Large intestine (tissue), 3 donors: Measurements from ENCODE around the gene CHRNA1. TPM values are rescaled to one million over a fixed set of nuclear protein-coding genes. Genes with fewer than 3 reads are reported as not detected.

Source experiments
- DNase-seq, 2 donors: peaks; one replicate each; pipeline versions ENCODE4 v3.0.0 to v3.0.0-alpha.2; 2013
- H3K27ac ChIP-seq: one replicate; pipeline ENCODE4 v1.5.1; 2013; ENCODE audit warnings: low read length
- H3K27me3 ChIP-seq: 2 replicates; pipeline ENCODE4 v1.6.1; 2013; ENCODE audit warnings: low read length; ENCODE audit not compliant: control insufficient read depth, insufficient read depth
- H3K36me3 ChIP-seq: 2 replicates; pipeline ENCODE4 v1.6.1; 2013; ENCODE audit warnings: low read length; ENCODE audit not compliant: control insufficient read depth, insufficient read depth
- H3K4me1 ChIP-seq: one replicate; pipeline ENCODE4 v1.6.1; 2013; ENCODE audit warnings: low read length; ENCODE audit not compliant: control insufficient read depth, insufficient read depth
- H3K4me3 ChIP-seq: one replicate; pipeline ENCODE4 v1.5.1; 2013; ENCODE audit warnings: low read length
- H3K9me3 ChIP-seq: one replicate; pipeline ENCODE4 v1.6.1; 2013; ENCODE audit warnings: mild to moderate bottlenecking, low read depth, low read length, moderate library complexity; ENCODE audit not compliant: control insufficient read depth
- WGBS: methylation state at CpG from one replicate; pipeline ENCODE4 v1.1.5; 2013; ENCODE audit warnings: low lambda C conversion rate; ENCODE audit not compliant: insufficient coverage; 5-methylcytosine and 5-hydroxymethylcytosine counted together
- polyA plus RNA-seq: library from polyadenylated mRNA; unstranded; fragments of 120-200 nt; gene quantifications from one replicate; pipeline ENCODE4 v1.2.1, GENCODE V29; 2013

Gene CHRNA1
- polyA plus RNA-seq, 1 donor = 0.57 TPM

DNA sequence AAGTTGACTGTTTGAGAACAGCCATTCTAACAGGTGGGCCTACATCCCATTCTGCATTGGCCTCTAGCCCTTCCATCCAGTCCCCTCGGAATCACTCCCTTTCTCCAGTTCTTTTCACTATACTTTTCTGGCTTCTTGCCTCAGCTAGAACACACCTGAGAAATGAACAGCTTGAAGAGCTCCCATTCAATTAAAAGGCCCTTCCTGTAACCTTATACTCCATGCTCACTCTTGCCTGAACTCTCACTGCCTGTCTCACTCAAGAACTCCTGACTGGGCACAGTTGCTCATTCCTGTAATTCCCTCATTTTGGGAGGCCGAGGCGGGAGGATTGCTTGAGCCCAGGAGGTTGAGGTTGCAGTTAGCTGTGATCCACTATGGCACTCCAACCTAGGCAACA, 23.6 kb downstream of the CHRNA1 start:
- Histone ChIP-seq H3K27me3 (peaks cover 14% of the 10 kb centered on the region), H3K4me1 (no peaks in the 10 kb centered on the region), H3K9me3 (no peaks in the 10 kb centered on the region), H3K27ac (no peak overlapping the region), H3K36me3 (no peaks in the 10 kb centered on the region), H3K4me3 (no peak overlapping the region)
- DNase-seq = no peak
- 100% methylated on average over 1 of the region's 3 CpGs for WGBS

GRCh38 chr2:174738841-174739240, 25.4 kb downstream of the CHRNA1 start:
- WGBS = 86% methylated on average over 1 of the region's 4 CpGs
- Histone ChIP-seq H3K27me3 (peaks cover 18% of the 10 kb centered on the region), H3K36me3 (no peaks in the 10 kb centered on the region), H3K4me3 (no peak overlapping the region), H3K27ac (no peak overlapping the region), H3K4me1 (no peaks in the 10 kb centered on the region), H3K9me3 (no peaks in the 10 kb centered on the region)
- DNase-seq = no peak

- no peak overlapping the region for H3K27ac ChIP-seq
- no CpG with 5 or more reads among the region's 7 CpGs for WGBS
- H3K4me3 ChIP-seq = no peak overlapping the region
- no peaks in the 10 kb centered on the region for H3K36me3 ChIP-seq
- no peaks in the 10 kb centered on the region for H3K9me3 ChIP-seq
- DNase-seq = no peak
- H3K4me1 ChIP-seq = peaks cover 7% of the 10 kb centered on the region
- H3K27me3 ChIP-seq = peaks cover 54% of the 10 kb centered on the region
Observed at GRCh38 chr2:174731546-174731945, 32.7 kb downstream of the CHRNA1 start.

GRCh38 chr2:174730698-174731018, 33.6 kb downstream of the CHRNA1 start:
- no peak overlapping the region for H3K4me3 ChIP-seq
- no peak overlapping the region for H3K27ac ChIP-seq
- H3K9me3 ChIP-seq = no peaks in the 10 kb centered on the region
- H3K4me1 ChIP-seq = peaks cover 7% of the 10 kb centered on the region
- WGBS = 100% methylated on average over 1 of the region's 12 CpGs
- DNase-seq = no peak
- no peaks in the 10 kb centered on the region for H3K36me3 ChIP-seq
- peaks cover 58% of the 10 kb centered on the region for H3K27me3 ChIP-seq

GRCh38 chr2:174729797-174730697, 34.2 kb downstream of the CHRNA1 start:
- peak in 1 of 2 donors; percentile 8 for DNase-seq
- peaks cover 58% of the 10 kb centered on the region for H3K27me3 ChIP-seq

GRCh38 chr2:174728096-174728495, 36.2 kb downstream of the CHRNA1 start:
- Histone ChIP-seq H3K36me3 (no peaks in the 10 kb centered on the region), H3K27ac (no peak overlapping the region), H3K9me3 (no peaks in the 10 kb centered on the region), H3K4me1 (peaks cover 7% of the 10 kb centered on the region), H3K27me3 (peaks cover 52% of the 10 kb centered on the region), H3K4me3 (no peak overlapping the region)
- no peak for DNase-seq
- no CpG with 5 or more reads among the region's 9 CpGs for WGBS

More at GRCh38 chr2:174729797-174730697, 34.2 kb downstream of the CHRNA1 start:
- peak overlapping the region; percentile 17 for H3K4me3 ChIP-seq
- peaks cover 7% of the 10 kb centered on the region for H3K4me1 ChIP-seq
- 45% methylated on average over 2 of the region's 59 CpGs for WGBS
- H3K9me3 ChIP-seq = no peaks in the 10 kb centered on the region
- H3K36me3 ChIP-seq = no peaks in the 10 kb centered on the region
- H3K27ac ChIP-seq = no peak overlapping the region

- H3K27ac ChIP-seq = no peak overlapping the region
- H3K27me3 ChIP-seq = peaks cover 36% of the 10 kb centered on the region
- no peak overlapping the region for H3K4me3 ChIP-seq
- peaks cover 7% of the 10 kb centered on the region for H3K4me1 ChIP-seq
- DNase-seq = no peak
- no peaks in the 10 kb centered on the region for H3K9me3 ChIP-seq
- WGBS = no CpG with 5 or more reads among the region's 4 CpGs
- H3K36me3 ChIP-seq = no peaks in the 10 kb centered on the region
Observed at GRCh38 chr2:174726212-174726611, 38.1 kb downstream of the CHRNA1 start.

GRCh38 chr2:174722942-174723592, 41.2 kb downstream of the CHRNA1 start:
- DNase-seq = peak in 1 of 2 donors; percentile 9

GRCh38 chr2:174719016-174719415, 45.3 kb downstream of the CHRNA1 start:
- DNase-seq = no peak
- Histone ChIP-seq H3K36me3 (no peaks in the 10 kb centered on the region), H3K4me3 (no peak overlapping the region), H3K9me3 (no peaks in the 10 kb centered on the region), H3K4me1 (no peaks in the 10 kb centered on the region), H3K27me3 (peaks cover 4% of the 10 kb centered on the region), H3K27ac (no peak overlapping the region)
- WGBS = 50% methylated on average over 2 of the region's 4 CpGs

More at GRCh38 chr2:174722942-174723592, 41.2 kb downstream of the CHRNA1 start:
- H3K4me1 ChIP-seq = no peaks in the 10 kb centered on the region
- H3K27ac ChIP-seq = no peak overlapping the region
- WGBS = no CpG with 5 or more reads among the region's 1 CpG
- peaks cover 12% of the 10 kb centered on the region for H3K27me3 ChIP-seq
- H3K36me3 ChIP-seq = no peaks in the 10 kb centered on the region
- no peak overlapping the region for H3K4me3 ChIP-seq
- no peaks in the 10 kb centered on the region for H3K9me3 ChIP-seq

GRCh38 chr2:174718591-174718990, 45.7 kb downstream of the CHRNA1 start:
- Histone ChIP-seq H3K4me3 (no peak overlapping the region), H3K27ac (no peak overlapping the region), H3K9me3 (no peaks in the 10 kb centered on the region), H3K36me3 (no peaks in the 10 kb centered on the region), H3K4me1 (no peaks in the 10 kb centered on the region), H3K27me3 (peaks cover 4% of the 10 kb centered on the region)
- no peak for DNase-seq
- no CpG with 5 or more reads among the region's 4 CpGs for WGBS
